Colonic mucosa (tissue), 4 donors: ENCODE data around the gene ADD2. TPM values are rescaled to one million over a fixed set of nuclear protein-coding genes. Genes with fewer than 3 reads are reported as not detected.
A peak's percentile ranks its signal among the peaks of the same experiment; 100 is the strongest.

Source experiments
- DNase-seq: peaks from one replicate; pipeline ENCODE4 v3.0.0-alpha.2; 2020
- H3K27ac ChIP-seq: fragments of 200-600 bp; one replicate; pipeline ENCODE4 v1.8.0; 2021
- H3K27me3 ChIP-seq: fragments of 200-600 bp; one replicate; pipeline ENCODE4 v1.8.0; 2021
- H3K36me3 ChIP-seq: fragments of 200-600 bp; one replicate; pipeline ENCODE4 v1.8.0; 2021
- H3K4me1 ChIP-seq: fragments of 200-600 bp; one replicate; pipeline ENCODE4 v1.8.0; 2021; ENCODE audit warnings: mild to moderate bottlenecking
- H3K4me3 ChIP-seq: fragments of 200-600 bp; one replicate; pipeline ENCODE4 v1.8.0; 2021
- H3K9ac ChIP-seq, 2 donors: one replicate each; pipeline ENCODE4 v1.7.0; 2013; ENCODE audit warnings: control low read depth in 2 of 2, low read depth in 2 of 2, low read length in 2 of 2
- H3K9me3 ChIP-seq: fragments of 200-600 bp; one replicate; pipeline ENCODE4 v1.8.0; 2021
- CTCF ChIP-seq: fragments of 200-600 bp; IDR thresholded peaks from one replicate; pipeline ENCODE4 v1.8.0; 2022; ENCODE audit warnings: antibody characterized with exemption, mild to moderate bottlenecking
- intact Hi-C: fragments of 100-400 bp; cut with DNase I; formaldehyde crosslinking; loops from one replicate; pipeline ENCODE4 v1.14.1; 2022
- total RNA-seq, 2 donors: library from RNA; stranded (reverse); fragmentation: NEBNext Ultra II Directional in 1 of 2; extraction: Animal tissue kit (Norgen Biotek cat#: 25700) in 1 of 2; gene quantifications; one replicate each; pipeline ENCODE4 v1.2.1, GENCODE V29; 2021
- donor health status: healthy.
- donor health status: DM: no; HTN: no; CAD: no.
- donor health status: DM: no; HTN: no; CAD: no.

Gene ADD2
- total RNA-seq, 2 donors from 2014 or later: 0.79 to 1.1 TPM

GRCh38 chr2:70647873-70648481 lies 120.0 kb downstream of the ADD2 start:
- peak; percentile 66 for DNase-seq
- intact Hi-C loops: loop anchor here (5.0 kb wide), 2 partner anchors 306 to 346 kb away; partner anchors contain the start of gene FAM136A
- TF ChIP-seq CTCF: peak; percentile 95
- Histone ChIP-seq H3K4me1 (no peaks in the 10 kb centered on the region), H3K27me3 (no peaks in the 10 kb centered on the region), H3K27ac (no peak overlapping the region), H3K36me3 (no peaks in the 10 kb centered on the region), H3K4me3 (no peak overlapping the region), H3K9me3 (no peaks in the 10 kb centered on the region), H3K9ac (no peak overlapping the region)

- Histone ChIP-seq H3K4me3 (no peak overlapping the region), H3K9ac (no peak overlapping the region), H3K4me1 (no peaks in the 10 kb centered on the region), H3K27me3 (no peaks in the 10 kb centered on the region), H3K27ac (no peak overlapping the region), H3K9me3 (no peaks in the 10 kb centered on the region), H3K36me3 (no peaks in the 10 kb centered on the region)
- DNase-seq: peak; percentile 39
- TF ChIP-seq CTCF: no peak
- intact Hi-C loops: loop anchor here (5.0 kb wide), 2 partner anchors 304 to 344 kb away; partner anchors contain the start of gene FAM136A
Observed at GRCh38 chr2:70646420-70646818, 121.6 kb downstream of the ADD2 start.

- no peak overlapping the region for H3K27ac ChIP-seq
- no peaks in the 10 kb centered on the region for H3K36me3 ChIP-seq
- no peaks in the 10 kb centered on the region for H3K9me3 ChIP-seq
- peak; percentile 23 for DNase-seq
- intact Hi-C loops: loop anchor here (5.0 kb wide), 2 partner anchors 304 to 344 kb away; partner anchors contain the start of gene FAM136A
- H3K4me1 ChIP-seq: no peaks in the 10 kb centered on the region
- H3K27me3 ChIP-seq: no peaks in the 10 kb centered on the region
- no peak overlapping the region for H3K9ac ChIP-seq
- no peak overlapping the region for H3K4me3 ChIP-seq
- TF ChIP-seq CTCF: peak; percentile 26
Observed at GRCh38 chr2:70645733-70646419, 122.1 kb downstream of the ADD2 start.

- peak; percentile 44 for TF ChIP-seq CTCF
- Histone ChIP-seq H3K27me3 (no peaks in the 10 kb centered on the region), H3K4me1 (no peaks in the 10 kb centered on the region), H3K9me3 (no peaks in the 10 kb centered on the region), H3K4me3 (no peak overlapping the region), H3K27ac (no peak overlapping the region), H3K36me3 (no peaks in the 10 kb centered on the region), H3K9ac (no peak overlapping the region)
- intact Hi-C loops: no loop called here
- peak; percentile 33 for DNase-seq
Observed at GRCh38 chr2:70643715-70644114, 124.3 kb downstream of the ADD2 start.

- H3K4me3 ChIP-seq: no peak overlapping the region
- H3K36me3 ChIP-seq: no peaks in the 10 kb centered on the region
- no peak for TF ChIP-seq CTCF
- H3K27ac ChIP-seq: no peak overlapping the region
- H3K9me3 ChIP-seq: no peaks in the 10 kb centered on the region
- H3K27me3 ChIP-seq: no peaks in the 10 kb centered on the region
- H3K4me1 ChIP-seq: no peaks in the 10 kb centered on the region
- H3K9ac ChIP-seq: no peak overlapping the region
- no peak for DNase-seq
- intact Hi-C loops: no loop called here
Observed at GRCh38 chr2:70641263-70641784, 126.7 kb downstream of the ADD2 start.
